Measurements from ENCODE around the gene NT5E. TPM values are rescaled to one million over a fixed set of nuclear protein-coding genes. Genes with fewer than 3 reads are reported as not detected.

Gene NT5E
- total and polyA plus RNA-seq, 2 experiments from 2014 or later: 0.18 to 1.5 TPM

GRCh38 chr6:85472744-85473143, 22.9 kb downstream of the NT5E start (continued):
- TF ChIP-seq ZNF331 (CRISPR knock-in tag; IDR thresholded peaks at IDR 0.05; ENCODE audit: low read depth) (no peak), EZH2phosphoT487 (IDR thresholded peaks at IDR 0.05; ENCODE audit: unreplicated experiment) (no peak), EZH2 (IDR thresholded peaks at IDR 0.05; ENCODE audit: low read depth, unreplicated experiment) (no peak), POLR2AphosphoS5 (IDR thresholded peaks at IDR 0.05; ENCODE audit: low read depth) (no peak)

- H3K4me1 ChIP-seq (ENCODE audit: insufficient read depth): no peaks in the 10 kb centered on the region
- no peak overlapping the region for H2AFZ ChIP-seq
- TF ChIP-seq CTCF (conservative IDR thresholded peaks at IDR 0.05; ENCODE audit: low read depth in 2 of 2): no peak
- TF ChIP-seq EZH2phosphoT487 (IDR thresholded peaks at IDR 0.05; ENCODE audit: unreplicated experiment): no peak
- no peak for TF ChIP-seq CREB1 (CRISPR knock-in tag; IDR thresholded peaks at IDR 0.05; ENCODE audit: low read depth)
- TF ChIP-seq ZNF331 (CRISPR knock-in tag; IDR thresholded peaks at IDR 0.05; ENCODE audit: low read depth): no peak
- no peak for TF ChIP-seq REST (IDR thresholded peaks at IDR 0.05; ENCODE audit: unreplicated experiment)
- TF ChIP-seq ETS1 (IDR thresholded peaks at IDR 0.05): no peak
- TF ChIP-seq ZNF114 (CRISPR knock-in tag; IDR thresholded peaks at IDR 0.05): no peak
- no peak for TF ChIP-seq POLR2AphosphoS5 (IDR thresholded peaks at IDR 0.05; ENCODE audit: low read depth)
- no peak for TF ChIP-seq STAT1 (IDR thresholded peaks at IDR 0.05; ENCODE audit: unreplicated experiment)
- TF ChIP-seq JUNB (IDR thresholded peaks at IDR 0.05; ENCODE audit: unreplicated experiment): no peak
- no peak for TF ChIP-seq ZNF462 (CRISPR knock-in tag; IDR thresholded peaks at IDR 0.05)
- TF ChIP-seq NANOG (IDR thresholded peaks at IDR 0.05; ENCODE audit: borderline replicate concordance): no peak
- no peak for TF ChIP-seq EZH2 (IDR thresholded peaks at IDR 0.05; ENCODE audit: low read depth, unreplicated experiment)
- Mint-ChIP-seq H3K27me3 (ENCODE audit: insufficient read depth, low read depth, poor library complexity) (peaks cover 2% of the 10 kb centered on the region), H3K36me3 (ENCODE audit: low read depth) (peaks cover 4% of the 10 kb centered on the region; the same call in 2 of the 3 replicates), H3K4me3 (no peak overlapping the region), H3K27ac (no peak overlapping the region), H3K4me1 (peaks cover 9% of the 10 kb centered on the region; the same call in 1 of the 3 replicates), H3K9me3 (peaks cover 9% of the 10 kb centered on the region; the same call in 2 of the 3 replicates)
- H3K4me3 ChIP-seq: no peak overlapping the region
- H3K36me3 ChIP-seq (ENCODE audit: insufficient read depth): no peaks in the 10 kb centered on the region
- no peak for DNase-seq (ENCODE audit: low spot score)
- H3K27ac ChIP-seq (ENCODE audit: low read depth): no peak overlapping the region
- H3K4me2 ChIP-seq: no peak overlapping the region
- no peak for ATAC-seq
- no peaks in the 10 kb centered on the region for H4K20me1 ChIP-seq (replicated peaks; ENCODE audit: insufficient read depth)
- no peaks in the 10 kb centered on the region for H3K27me3 ChIP-seq (ENCODE audit: insufficient read depth)
- H3F3A ChIP-seq (replicated peaks; ENCODE audit: low read depth): no peaks in the 10 kb centered on the region
- no peaks in the 10 kb centered on the region for H3K9me2 ChIP-seq (ENCODE audit: insufficient read depth)
- no peaks in the 10 kb centered on the region for H3K79me2 ChIP-seq (replicated peaks; ENCODE audit: insufficient read depth)
These were observed 23.9 kb downstream of the NT5E start for GRCh38 chr6:85473748-85474147.
